Natural killer cell treated with Interleukin-12 subunit alpha and Interleukin-12 subunit beta and Interleukin-15 and Interleukin-18, amount 100 ng/mL, for 72 hours (primary cell): ENCODE data around the gene AKAP6. TPM values are rescaled to one million over a fixed set of nuclear protein-coding genes. Genes with fewer than 3 reads are reported as not detected.
"Not testable (repeated sequence)": the region's sequence is repeated elsewhere in the genome, so short reads cannot be mapped to it uniquely, and the experiment has no call there.

Experiments
- ATAC-seq, 2 donors: fragments of 150-1000 bp; cut with Tn5 transposase in 1 of 2; sonication (Bioruptor Pico), chemical (Tn5 transposase) in 1 of 2; 2 replicates each; pipeline ENCODE4 v1.10.0; 2021
- DNase-seq: peaks from one replicate; pipeline ENCODE4 v3.0.0; 2022; ENCODE audit warnings: low spot score
- H3K27ac Mint-ChIP-seq, 2 donors: 1 replicate in 1 of 2; 2 replicates in 1 of 2; pipeline ENCODE4 v1.8.0; 2022; ENCODE audit warnings: mixed read lengths in 2 of 2, mild to moderate bottlenecking in 1 of 2, moderate library complexity in 1 of 2
- H3K27me3 Mint-ChIP-seq, 2 donors: 1 replicate in 1 of 2; 2 replicates in 1 of 2; pipeline ENCODE4 v1.8.0; 2022; ENCODE audit warnings: mixed read lengths in 2 of 2
- H3K36me3 Mint-ChIP-seq: one replicate; pipeline ENCODE4 v1.8.0; 2022; ENCODE audit warnings: mixed read lengths
- H3K4me1 Mint-ChIP-seq, 2 donors: 1 replicate in 1 of 2; 2 replicates in 1 of 2; pipeline ENCODE4 v1.8.0; 2022; ENCODE audit warnings: low read depth in 2 of 2, mixed read lengths in 2 of 2, mild to moderate bottlenecking in 1 of 2
- H3K4me3 Mint-ChIP-seq: one replicate; pipeline ENCODE4 v1.8.0; 2022; ENCODE audit warnings: mixed read lengths
- H3K9me3 Mint-ChIP-seq: 2 replicates; pipeline ENCODE4 v1.8.0; 2022; ENCODE audit warnings: mixed read lengths
- total RNA-seq, 2 donors: library from RNA; stranded (reverse); gene quantifications; one replicate each; pipeline ENCODE4 v1.2.3, GENCODE V29; 2022

AKAP6 gene
- total RNA-seq, 2 donors from 2014 or later, result 0.31 TPM; not detected in 1

GRCh38 chr14:32560209-32560857, 231.2 kb downstream of the AKAP6 start:
- Mint-ChIP-seq H3K27ac (no peak overlapping the region), H3K9me3 (no peaks in the 10 kb centered on the region), H3K4me3 (no peak overlapping the region), H3K27me3 (no peaks in the 10 kb centered on the region), H3K4me1 (peaks cover 13 to 15% of the 10 kb centered on the region in 2 donors), H3K36me3 (no peaks in the 10 kb centered on the region)
- ATAC-seq, result no peak
- no peak for DNase-seq

GRCh38 chr14:32561520-32561919, 232.4 kb downstream of the AKAP6 start:
- ATAC-seq (no peak), DNase-seq (no peak)
- Mint-ChIP-seq H3K4me3 (no peak overlapping the region), H3K36me3 (no peaks in the 10 kb centered on the region), H3K4me1 (peaks cover 15 to 20% of the 10 kb centered on the region in 2 donors), H3K9me3 (no peaks in the 10 kb centered on the region), H3K27me3 (no peaks in the 10 kb centered on the region), H3K27ac (no peak overlapping the region)

GRCh38 chr14:32564596-32564995, 235.5 kb downstream of the AKAP6 start:
- DNase-seq, result no peak

GRCh38 chr14:32565256-32565655, 236.2 kb downstream of the AKAP6 start:
- Mint-ChIP-seq H3K27me3 (peaks cover 4 to 6% of the 10 kb centered on the region in 2 donors), H3K27ac (peak overlapping the region in 1 of 2 donors; percentile 13), H3K4me3 (no peak overlapping the region), H3K4me1 (peaks cover 15 to 20% of the 10 kb centered on the region in 2 donors), H3K36me3 (no peaks in the 10 kb centered on the region), H3K9me3 (no peaks in the 10 kb centered on the region)
- DNase-seq, result no peak
- ATAC-seq, result no peak

More at GRCh38 chr14:32564596-32564995, 235.5 kb downstream of the AKAP6 start:
- ATAC-seq, result no peak
- Mint-ChIP-seq H3K4me1 (peaks cover 15 to 20% of the 10 kb centered on the region in 2 donors), H3K27me3 (peaks cover 4 to 6% of the 10 kb centered on the region in 2 donors), H3K27ac (peak overlapping the region in 1 of 2 donors; percentile 21), H3K36me3 (no peaks in the 10 kb centered on the region), H3K4me3 (no peak overlapping the region), H3K9me3 (no peaks in the 10 kb centered on the region)

- H3K4me1 Mint-ChIP-seq, result peaks cover 15 to 20% of the 10 kb centered on the region in 2 donors
- no peak overlapping the region for H3K4me3 Mint-ChIP-seq
- DNase-seq (no peak), ATAC-seq (no peak)
- peaks cover 8 to 13% of the 10 kb centered on the region in 2 donors for H3K27me3 Mint-ChIP-seq
- no peak overlapping the region for H3K27ac Mint-ChIP-seq
- H3K9me3 Mint-ChIP-seq, result no peaks in the 10 kb centered on the region
- H3K36me3 Mint-ChIP-seq, result no peaks in the 10 kb centered on the region
These were observed 238.7 kb downstream of the AKAP6 start for GRCh38 chr14:32567543-32568384.

GRCh38 chr14:32571551-32571950, 242.5 kb downstream of the AKAP6 start:
- DNase-seq, result no peak
- H3K4me1 Mint-ChIP-seq, result no peaks in the 10 kb centered on the region
- H3K27ac Mint-ChIP-seq, result no peak overlapping the region

GRCh38 chr14:32571995-32572866, 243.1 kb downstream of the AKAP6 start:
- no peaks in the 10 kb centered on the region for H3K4me1 Mint-ChIP-seq
- peaks cover 8 to 13% of the 10 kb centered on the region in 2 donors for H3K27me3 Mint-ChIP-seq
- H3K9me3 Mint-ChIP-seq, result no peaks in the 10 kb centered on the region
- ATAC-seq (no peak), DNase-seq (no peak)
- no peaks in the 10 kb centered on the region for H3K36me3 Mint-ChIP-seq
- H3K4me3 Mint-ChIP-seq, result no peak overlapping the region
- no peak overlapping the region for H3K27ac Mint-ChIP-seq

More at GRCh38 chr14:32571551-32571950, 242.5 kb downstream of the AKAP6 start:
- no peaks in the 10 kb centered on the region for H3K9me3 Mint-ChIP-seq
- H3K4me3 Mint-ChIP-seq, result no peak overlapping the region
- ATAC-seq, result no peak
- H3K27me3 Mint-ChIP-seq, result peaks cover 8 to 13% of the 10 kb centered on the region in 2 donors
- no peaks in the 10 kb centered on the region for H3K36me3 Mint-ChIP-seq

- H3K36me3 Mint-ChIP-seq, result no peaks in the 10 kb centered on the region
- H3K27ac Mint-ChIP-seq, result no peak overlapping the region
- no peak for DNase-seq
- peaks cover 5 to 13% of the 10 kb centered on the region in 2 donors for H3K27me3 Mint-ChIP-seq
- no peaks in the 10 kb centered on the region for H3K9me3 Mint-ChIP-seq
- no peak for ATAC-seq
- no peaks in the 10 kb centered on the region for H3K4me1 Mint-ChIP-seq
- no peak overlapping the region for H3K4me3 Mint-ChIP-seq
These were observed 243.7 kb downstream of the AKAP6 start for GRCh38 chr14:32572867-32573150.

- DNase-seq (no peak), ATAC-seq (no peak)
- Mint-ChIP-seq H3K27me3 (peaks cover 5 to 8% of the 10 kb centered on the region in 2 donors), H3K9me3 (no peaks in the 10 kb centered on the region), H3K4me1 (no peaks in the 10 kb centered on the region), H3K27ac (no peak overlapping the region), H3K36me3 (no peaks in the 10 kb centered on the region), H3K4me3 (no peak overlapping the region)
These were observed 245.2 kb downstream of the AKAP6 start for GRCh38 chr14:32574269-32574668.

- peaks cover 0 to 2% of the 10 kb centered on the region in 2 donors for H3K27me3 Mint-ChIP-seq
- H3K9me3 Mint-ChIP-seq, result no peaks in the 10 kb centered on the region
- ATAC-seq, result peak in 1 of 2 donors; percentile 73
- no peaks in the 10 kb centered on the region for H3K36me3 Mint-ChIP-seq
- H3K4me1 Mint-ChIP-seq, result no peaks in the 10 kb centered on the region
- no peak overlapping the region for H3K4me3 Mint-ChIP-seq
- no peak overlapping the region for H3K27ac Mint-ChIP-seq
- DNase-seq, result no peak
These were observed 247.1 kb downstream of the AKAP6 start for GRCh38 chr14:32576088-32576795.

GRCh38 chr14:32576977-32577376, 247.9 kb downstream of the AKAP6 start:
- peaks cover 0 to 2% of the 10 kb centered on the region in 2 donors for H3K27me3 Mint-ChIP-seq
- H3K27ac Mint-ChIP-seq, result no peak overlapping the region
- H3K4me3 Mint-ChIP-seq, result no peak overlapping the region
- H3K4me1 Mint-ChIP-seq, result no peaks in the 10 kb centered on the region
- no peaks in the 10 kb centered on the region for H3K9me3 Mint-ChIP-seq
- H3K36me3 Mint-ChIP-seq, result no peaks in the 10 kb centered on the region
- DNase-seq, result no peak
- ATAC-seq, result no peak

GRCh38 chr14:32578181-32578580, 249.1 kb downstream of the AKAP6 start:
- H3K4me1 Mint-ChIP-seq, result no peaks in the 10 kb centered on the region
- H3K36me3 Mint-ChIP-seq, result no peaks in the 10 kb centered on the region
- H3K4me3 Mint-ChIP-seq, result no peak overlapping the region
- no peak for DNase-seq
- H3K9me3 Mint-ChIP-seq, result no peaks in the 10 kb centered on the region
- peaks cover 0 to 2% of the 10 kb centered on the region in 2 donors for H3K27me3 Mint-ChIP-seq
- ATAC-seq, result no peak
- H3K27ac Mint-ChIP-seq, result no peak overlapping the region

- not testable (repeated sequence) for H3K27me3 Mint-ChIP-seq, H3K4me1 Mint-ChIP-seq, H3K27ac Mint-ChIP-seq, H3K9me3 Mint-ChIP-seq, H3K4me3 Mint-ChIP-seq, H3K36me3 Mint-ChIP-seq, DNase-seq, ATAC-seq
These were observed 254.3 kb downstream of the AKAP6 start for GRCh38 chr14:32583427-32583826.
